SK-N-MC (cell line): ENCODE data around the gene GPR137B.

Source experiments
- EZH2 ChIP-seq: fragments of 200-600 bp; sonication (generic); IDR thresholded peaks from one replicate; pipeline ENCODE4 v1.6.1; 2017; ENCODE audit warnings: antibody characterized with exemption
- FOXP2 ChIP-seq: optimal IDR thresholded peaks from 2 replicates; pipeline ENCODE3; 2011; ENCODE audit warnings: mild to moderate bottlenecking, moderate library complexity; ENCODE audit not compliant: insufficient read depth; ENCODE audit errors: extremely low read length, control extremely low read depth
- POLR2AphosphoS5 ChIP-seq: IDR thresholded peaks from 2 replicates; pipeline ENCODE4 v1.6.1; 2012; ENCODE audit warnings: mild to moderate bottlenecking, low read depth, low read length, borderline replicate concordance

GRCh38 chr1:236140705-236141446 lies 1.5 kb upstream of the GPR137B start:
- TF ChIP-seq EZH2 (no peak), FOXP2 (no peak), POLR2AphosphoS5 (no peak)
